GM21576 (cell line): ENCODE data around the gene ACBD6.
"Not testable (repeated sequence)": the region's sequence is repeated elsewhere in the genome, so short reads cannot be mapped to it uniquely, and the experiment has no call there.

Source experiments
- ATAC-seq: cut with Tn5 transposase; IDR thresholded peaks from one replicate; pipeline ENCODE4 v1.9.1; 2021; ENCODE audit warnings: mild to moderate bottlenecking, moderate library complexity; ENCODE audit not compliant: unreplicated experiment

ACBD6 gene

DNA sequence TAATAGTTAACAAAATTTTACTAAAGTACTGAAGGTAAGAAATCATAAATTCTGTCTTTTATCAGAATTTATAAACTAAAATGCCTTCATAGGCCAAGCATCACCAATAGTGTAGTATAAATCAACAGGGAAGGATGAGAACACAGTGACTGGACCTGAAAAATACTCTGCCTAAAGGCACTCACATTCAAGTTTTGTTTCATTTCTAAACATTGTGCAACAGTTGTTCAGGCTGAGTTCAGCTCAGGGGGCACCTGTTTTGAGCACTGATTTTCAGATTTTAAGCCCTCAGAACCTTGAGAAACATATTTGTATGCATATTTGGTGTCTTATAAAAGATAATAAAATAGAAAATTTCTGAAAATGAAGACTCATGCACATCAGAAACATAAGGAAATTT is 12.4 kb downstream of the ACBD6 start:
- no peak for ATAC-seq

- ATAC-seq, result no peak
These were observed 13.1 kb downstream of the ACBD6 start for GRCh38 chr1:180489313-180489712.

- ATAC-seq, result no peak
These were observed 13.7 kb downstream of the ACBD6 start for GRCh38 chr1:180488661-180489060.

DNA sequence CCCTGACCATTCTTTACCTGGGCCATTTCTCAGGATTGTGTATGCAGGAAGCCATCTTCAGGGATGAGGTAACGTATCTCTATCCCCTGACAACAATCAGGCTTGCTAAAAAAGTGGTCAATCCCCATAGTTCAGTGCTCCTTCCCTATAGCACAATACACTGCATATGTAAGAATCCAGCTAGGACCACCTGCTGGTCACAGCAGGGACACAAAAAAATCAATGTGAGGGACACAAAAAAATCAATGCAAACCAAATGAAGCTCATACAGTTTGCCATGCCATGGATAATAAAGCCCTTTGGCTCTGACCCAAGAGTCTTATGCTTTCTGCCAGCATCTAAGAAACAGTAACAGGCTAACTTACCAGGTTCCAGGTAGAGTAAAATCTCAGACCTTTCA is 16.3 kb downstream of the ACBD6 start:
- ATAC-seq, result no peak

- no peak for ATAC-seq
These were observed 17.9 kb downstream of the ACBD6 start for GRCh38 chr1:180484490-180484889.

DNA sequence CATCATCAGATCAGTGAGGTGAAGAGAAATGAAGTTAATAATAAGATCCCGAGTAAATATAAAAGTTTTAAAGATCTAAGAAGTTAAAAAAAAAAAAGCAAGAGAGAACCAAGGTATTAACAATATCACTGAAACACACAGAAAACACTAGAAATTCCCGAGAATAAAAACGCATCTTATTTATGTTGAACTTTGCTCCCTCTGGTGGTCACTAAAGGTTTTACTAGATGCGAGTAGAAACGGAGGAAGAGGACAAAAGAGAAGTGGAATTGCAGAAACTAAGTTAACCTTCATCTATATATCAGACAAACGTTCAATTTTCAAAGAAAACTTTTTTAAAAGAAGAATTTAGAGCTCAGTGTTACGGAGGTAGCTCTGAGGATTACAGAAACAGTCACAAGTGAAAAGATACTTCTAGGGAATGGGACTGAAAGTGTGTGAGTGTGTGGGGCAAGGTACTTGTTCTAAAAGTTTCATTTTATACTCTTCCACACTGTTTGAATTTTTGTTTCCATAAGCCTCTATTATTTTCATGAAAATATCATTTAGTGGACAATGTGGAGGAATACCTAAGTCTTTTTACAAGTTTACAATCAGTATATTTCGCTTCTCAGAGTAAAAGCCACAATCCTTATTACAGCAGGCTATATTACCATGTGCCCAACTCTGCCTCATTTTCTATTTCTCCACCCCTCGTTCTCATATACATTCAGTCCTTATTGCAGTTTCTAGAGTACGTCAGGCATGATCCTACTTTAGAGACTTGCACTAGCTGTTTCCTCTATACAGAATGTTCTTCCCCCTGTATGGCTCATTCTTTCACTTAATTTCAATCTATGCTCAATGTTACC is 19.7 kb downstream of the ACBD6 start:
- ATAC-seq, result no peak

GRCh38 chr1:180470031-180470430 is 32.3 kb downstream of the ACBD6 start:
- no peak for ATAC-seq

DNA sequence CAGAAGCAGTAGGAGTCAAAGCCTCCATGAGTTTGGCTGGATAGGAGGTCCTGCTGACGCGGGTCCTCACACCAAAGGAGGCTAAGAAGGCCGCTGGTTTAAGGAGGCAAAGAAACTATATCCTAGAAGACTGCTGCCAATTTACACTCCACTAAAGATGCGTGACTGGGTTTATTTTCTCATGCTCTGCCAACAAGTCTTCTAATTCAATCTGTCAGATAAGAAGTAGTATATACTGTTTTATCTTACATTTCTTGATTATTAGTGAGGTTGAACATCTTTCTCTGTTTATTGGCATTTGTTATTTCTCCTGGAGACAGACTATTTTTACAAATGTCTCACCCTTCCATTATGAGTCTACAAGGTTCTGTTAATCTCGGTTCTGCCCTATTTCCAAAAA is 34.1 kb downstream of the ACBD6 start:
- ATAC-seq, result no peak

DNA sequence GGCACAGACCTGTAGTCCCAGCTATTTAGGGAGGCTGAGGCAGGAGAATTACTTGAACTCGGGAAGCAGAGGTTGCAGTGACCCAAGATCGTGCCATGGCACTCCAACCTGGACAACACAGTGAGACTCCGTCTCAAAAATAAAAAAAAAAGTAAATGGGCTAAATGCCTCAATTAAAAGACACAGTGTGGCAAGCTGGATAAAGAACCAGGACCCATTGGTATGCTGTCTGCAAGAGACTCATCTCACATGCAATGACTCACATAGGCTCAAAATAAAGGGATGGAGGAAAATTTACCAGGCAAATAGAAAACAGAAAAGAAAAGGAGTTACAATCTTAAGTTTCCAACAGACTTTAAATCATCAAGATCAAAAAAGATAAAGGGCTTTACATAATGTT is 40.3 kb downstream of the ACBD6 start:
- no peak for ATAC-seq

GRCh38 chr1:180461682-180462081 is 40.7 kb downstream of the ACBD6 start:
- ATAC-seq, result not testable (repeated sequence)

- ATAC-seq, result no peak
These were observed 43.6 kb downstream of the ACBD6 start for GRCh38 chr1:180458807-180459206.

GRCh38 chr1:180456191-180456590 is 46.2 kb downstream of the ACBD6 start:
- no peak for ATAC-seq

GRCh38 chr1:180451504-180451903 is 50.9 kb downstream of the ACBD6 start:
- no peak for ATAC-seq

- no peak for ATAC-seq
These were observed 57.9 kb downstream of the ACBD6 start for GRCh38 chr1:180444522-180444921.

GRCh38 chr1:180440335-180440734 is 62.0 kb downstream of the ACBD6 start:
- ATAC-seq, result no peak

DNA sequence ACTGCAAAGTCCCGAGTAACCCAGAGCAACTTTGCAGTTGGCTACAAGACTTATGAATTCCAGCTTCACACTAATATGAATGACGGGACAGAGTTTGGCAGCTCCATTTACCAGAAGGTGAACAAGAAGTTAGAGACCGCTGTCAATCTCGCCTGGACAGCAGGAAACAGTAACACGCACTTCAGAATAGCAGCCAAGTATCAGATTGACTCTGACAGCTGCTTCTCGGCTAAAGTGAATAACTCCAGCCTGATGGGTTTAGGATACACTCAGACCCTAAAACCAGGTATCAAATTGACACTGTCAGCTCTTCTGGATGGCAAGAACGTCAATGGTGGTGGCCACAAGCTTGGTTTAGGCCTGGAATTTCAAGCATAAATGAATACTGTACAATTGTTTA is 66.8 kb downstream of the ACBD6 start:
- no peak for ATAC-seq

DNA sequence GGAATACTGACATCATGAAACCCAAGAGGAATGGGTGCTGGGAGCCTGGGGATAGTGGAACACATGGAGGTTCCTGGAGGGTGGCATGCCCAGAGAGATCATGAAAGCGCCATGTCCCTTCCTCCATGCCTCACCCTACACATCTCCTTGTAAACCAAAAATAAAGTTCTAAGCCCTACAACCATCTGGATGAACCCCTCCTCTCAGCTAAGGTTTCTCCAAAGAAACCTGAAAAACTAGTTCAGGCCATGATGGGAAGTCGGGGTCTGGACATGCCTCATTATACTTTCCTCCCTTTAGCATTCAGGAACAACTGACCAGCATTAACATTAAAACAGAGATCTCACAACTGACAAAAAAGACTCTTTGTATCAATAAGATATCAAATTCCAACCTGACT is 68.5 kb downstream of the ACBD6 start:
- ATAC-seq, result no peak

- ATAC-seq, result no peak
These were observed 70.7 kb downstream of the ACBD6 start for GRCh38 chr1:180431683-180432082.

GRCh38 chr1:180428782-180429695 is 73.3 kb downstream of the ACBD6 start:
- no peak for ATAC-seq

GRCh38 chr1:180425952-180426351 is 76.4 kb downstream of the ACBD6 start:
- ATAC-seq, result no peak

- no peak for ATAC-seq
These were observed 77.4 kb downstream of the ACBD6 start for GRCh38 chr1:180424848-180425457.
